Measurements from ENCODE around the gene ENDOV.

The ENDOV gene

DNA sequence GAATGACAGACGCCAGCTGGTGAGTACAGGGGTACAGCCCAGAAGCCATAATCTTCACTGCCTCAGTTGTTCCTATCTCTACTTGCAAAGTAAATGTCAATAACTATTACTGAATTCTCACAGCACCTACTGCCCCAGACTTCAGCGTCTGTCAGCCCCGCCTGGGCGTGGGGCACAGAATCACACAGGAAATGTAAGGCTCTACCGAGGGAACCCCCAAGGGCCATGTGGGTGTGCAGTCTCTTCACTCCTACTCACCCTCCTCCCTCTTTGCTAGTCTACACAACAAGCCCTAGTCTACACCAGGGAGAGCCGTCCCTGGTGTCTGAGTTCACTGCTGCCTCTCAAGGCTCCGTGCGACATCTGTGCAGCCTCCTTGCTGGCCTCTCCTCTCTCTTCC lies 57.0 kb downstream of the ENDOV start:
- no peak for DNase-seq

- no peak for DNase-seq
Observed at GRCh38 chr17:80472996-80473395, 58.0 kb downstream of the ENDOV start.

DNA sequence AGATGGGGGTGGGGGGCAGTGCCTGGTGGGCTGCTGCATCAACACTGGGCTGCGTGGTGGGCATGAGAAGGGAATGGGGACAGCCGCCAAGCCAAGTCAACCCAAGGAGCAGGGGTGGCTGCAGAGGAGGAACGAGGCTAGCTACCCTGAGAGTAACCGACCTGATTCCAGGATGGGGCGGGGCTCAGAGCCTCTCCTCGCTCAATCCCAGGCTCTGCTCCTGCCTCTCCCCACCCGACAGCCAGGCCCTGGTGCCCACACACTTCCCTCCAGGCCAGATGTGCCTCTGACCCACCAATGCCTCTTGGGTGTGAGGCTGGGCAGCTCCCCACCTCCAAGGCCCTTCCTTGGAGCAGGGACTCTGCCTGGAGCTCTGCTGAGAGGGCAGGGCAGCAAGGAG lies 58.7 kb downstream of the ENDOV start:
- no peak for DNase-seq

- peak; percentile 29 for DNase-seq
Observed at GRCh38 chr17:80474231-80474960, 59.4 kb downstream of the ENDOV start.

GRCh38 chr17:80474961-80475909 lies 60.3 kb downstream of the ENDOV start:
- no peak for DNase-seq

GRCh38 chr17:80475910-80476876 lies 61.2 kb downstream of the ENDOV start, which contains the start of gene NPTX1:
Gene NPTX1 (minus strand): TSS chr17:80476607. CDS start chr17:80476446, 161 bp downstream.
- DNase-seq: no peak

- no peak for DNase-seq
Observed at GRCh38 chr17:80476877-80477646, 62.1 kb downstream of the ENDOV start.

DNA sequence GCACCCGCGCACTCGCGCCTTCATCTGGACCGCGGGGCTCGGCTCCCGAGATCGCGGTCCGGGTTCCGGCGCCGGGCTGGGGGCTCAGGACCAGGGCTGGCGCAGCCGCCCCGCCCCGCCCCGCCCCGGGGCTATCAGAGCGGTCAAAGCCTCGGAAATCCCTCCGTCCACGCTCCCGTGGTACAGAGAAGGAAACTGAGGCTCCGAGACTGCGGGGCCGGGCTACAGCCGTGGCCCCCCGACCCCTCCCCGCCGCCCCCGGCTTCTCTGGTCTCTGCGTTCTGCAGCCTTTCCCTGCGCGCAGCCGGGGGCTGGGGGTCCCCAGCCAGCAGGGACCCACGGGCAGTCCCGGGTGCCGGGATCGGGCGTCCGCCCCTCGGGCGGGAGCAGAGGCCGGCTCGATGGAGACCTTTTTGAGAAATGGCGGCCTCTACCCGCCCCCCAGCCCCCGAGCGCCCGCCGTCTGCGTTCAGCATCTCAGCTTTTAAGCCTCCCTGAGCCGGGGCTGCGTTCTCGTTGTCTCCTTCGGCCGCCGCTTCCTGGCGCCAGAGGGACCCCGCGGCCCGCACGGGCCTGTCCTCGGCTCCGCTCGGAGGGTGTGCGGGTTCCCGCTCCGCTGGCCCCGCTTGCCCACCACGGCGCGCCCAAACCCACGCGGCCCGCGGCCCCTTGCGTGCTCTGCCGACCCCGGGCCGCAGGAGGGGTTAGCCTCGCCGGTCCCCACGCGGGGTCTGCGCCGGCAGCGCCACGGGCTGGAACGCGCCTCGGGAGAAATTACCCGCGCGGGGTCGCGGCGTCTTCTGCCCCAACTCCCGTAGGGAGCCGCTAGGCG lies 62.9 kb downstream of the ENDOV start:
- peak; percentile 39 for DNase-seq

- no peak for DNase-seq
Observed at GRCh38 chr17:80478487-80479245, 63.7 kb downstream of the ENDOV start.

- no peak for DNase-seq
Observed at GRCh38 chr17:80479246-80479566, 64.2 kb downstream of the ENDOV start.

DNA sequence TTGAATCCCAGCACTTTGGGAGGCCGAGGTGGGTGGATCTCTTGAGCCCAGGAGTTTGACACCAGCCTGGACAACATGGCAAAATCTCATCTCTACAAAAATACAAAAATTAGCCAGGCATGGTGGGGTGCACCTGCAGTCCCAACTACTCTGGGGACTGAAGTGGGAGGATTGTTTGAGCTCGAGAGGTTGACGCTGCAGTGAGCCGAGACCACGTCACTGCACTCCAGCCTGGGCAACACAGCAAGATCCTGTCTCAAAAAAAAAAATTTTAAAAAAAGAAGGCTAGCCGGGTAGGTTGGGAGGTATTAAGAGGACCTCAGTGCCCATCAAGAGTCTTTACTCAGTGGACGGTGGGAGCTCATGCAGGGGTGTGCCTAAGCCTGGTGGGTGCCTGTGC lies 65.3 kb downstream of the ENDOV start:
- DNase-seq: no peak

- DNase-seq: no peak
Observed at GRCh38 chr17:80481284-80482057, 66.5 kb downstream of the ENDOV start.

- DNase-seq: no peak
Observed at GRCh38 chr17:80482058-80482318, 67.0 kb downstream of the ENDOV start.

DNA sequence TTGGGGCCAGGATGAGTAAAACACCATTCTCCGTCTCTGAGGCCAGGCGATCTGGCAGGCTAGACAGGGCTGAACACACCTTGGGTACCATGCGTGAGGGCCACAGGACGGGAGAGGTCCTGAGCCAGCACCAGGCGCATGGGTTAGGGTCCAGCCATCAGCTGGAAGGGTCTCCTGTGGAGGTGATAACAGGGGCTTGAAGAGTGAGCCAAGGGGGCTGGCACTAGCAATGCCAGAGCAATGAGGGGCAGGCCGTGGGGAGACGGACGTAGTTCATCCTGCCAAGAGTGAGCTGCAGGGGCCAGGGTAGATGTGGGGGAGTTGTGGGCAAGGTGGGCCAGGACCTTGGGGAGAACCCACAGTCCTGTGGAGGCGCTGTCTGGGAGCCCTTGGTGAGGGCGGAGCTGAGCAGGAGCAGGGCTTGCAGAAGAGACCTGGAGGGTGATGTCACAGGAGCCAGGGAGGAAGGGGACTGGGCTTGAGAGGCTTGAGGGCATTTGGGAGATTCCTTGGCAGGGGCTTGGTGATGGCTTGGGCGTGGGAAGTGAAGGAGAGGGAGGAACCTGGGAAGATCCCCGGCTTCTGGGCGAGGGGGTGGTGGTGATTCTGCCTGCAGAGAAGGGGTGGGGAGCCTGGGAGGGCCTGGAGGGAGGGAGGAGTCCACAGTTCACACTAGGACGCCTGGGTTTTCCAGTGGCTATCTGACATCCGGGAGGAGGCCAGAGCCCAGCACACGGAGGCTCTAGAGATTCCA lies 67.8 kb downstream of the ENDOV start:
- no peak for DNase-seq

GRCh38 chr17:80485846-80486245 lies 70.9 kb downstream of the ENDOV start:
- DNase-seq: no peak

DNA sequence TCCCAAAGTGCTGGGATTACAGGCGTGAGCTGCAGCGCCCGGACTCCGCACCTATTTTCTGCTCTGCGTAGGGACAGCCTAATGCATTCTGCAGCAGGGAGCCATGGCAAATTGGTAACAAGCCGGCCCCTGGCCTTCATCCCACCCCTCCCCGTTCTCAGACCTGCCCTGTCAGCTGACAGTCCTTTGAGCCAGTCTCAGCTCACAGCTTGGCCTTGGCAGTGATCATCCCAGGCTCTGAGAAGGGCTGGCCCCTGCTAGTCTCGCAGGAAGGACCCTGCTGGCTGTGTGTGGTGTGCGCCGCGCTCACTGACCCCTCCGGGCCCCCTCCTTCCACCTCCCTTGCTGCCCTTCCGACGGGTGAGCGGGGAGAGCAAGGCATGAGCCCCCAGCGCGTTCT lies 71.7 kb downstream of the ENDOV start:
- no peak for DNase-seq

- no peak for DNase-seq
Observed at GRCh38 chr17:80487511-80487910, 72.5 kb downstream of the ENDOV start.

Data from activated CD4-positive, alpha-beta T cell treated with anti-CD3 and anti-CD28 coated beads, Interleukin-10, Interleukin-2, amounts not matched to agents 100 ng/mL and 50 ng/mL, durations not matched to agents 16 hours and 8 hours (primary cell).